ENCODE data around the gene PRKAR2B. TPM values are rescaled to one million over a fixed set of nuclear protein-coding genes. Genes with fewer than 3 reads are reported as not detected.

Gene PRKAR2B
- polyA plus RNA-seq, 1 of the 3 experiments (the other 2 are of a cell fraction), result 17.3 TPM

- ChIA-PET POLR2A (no interaction called here), CTCF (interaction anchor here (1.5 to 6.3 kb wide), 2 partner anchors 11 to 21 kb away, joined by 3 to 77 read pairs; no protein-coding TSS in a partner anchor)
- H3K9ac ChIP-seq, result no peak overlapping the region
- H3K79me2 ChIP-seq (ENCODE audit: insufficient read depth), result peaks cover 66% of the 10 kb centered on the region
- H3K27me3 ChIP-seq (ENCODE audit: insufficient read depth), result no peaks in the 10 kb centered on the region
- H2AFZ ChIP-seq (ENCODE audit: low read depth), result no peak overlapping the region
- H3K4me1 ChIP-seq (ENCODE audit: control insufficient read depth in 1 of 2, insufficient read depth in 2 of 2, low read depth in 1 of 2, low read length in 1 of 2), result peaks cover 0 to 13% of the 10 kb centered on the region in 2 experiments; a peak in 2 of 4 replicates
- peaks cover 9 to 11% of the 10 kb centered on the region in 2 experiments for H3K36me3 ChIP-seq (replicated peaks in 1 of 2; ENCODE audit: control insufficient read depth in 1 of 2, insufficient read depth in 2 of 2, low read length in 1 of 2)
- H3K4me2 ChIP-seq, result no peak overlapping the region
- no peaks in the 10 kb centered on the region for H3K9me3 ChIP-seq
- H3K9me2 ChIP-seq, result no peaks in the 10 kb centered on the region
- no peak for TF ChIP-seq FOXJ3 (CRISPR knock-in tag; IDR thresholded peaks at IDR 0.05)
- H3F3A ChIP-seq (replicated peaks; ENCODE audit: insufficient read depth), result peaks cover 21% of the 10 kb centered on the region
- no peak overlapping the region for H3K4me3 ChIP-seq (ENCODE audit: low read depth in 2 of 2, low read length in 1 of 2)
- no peak for DNase-seq
- H4K20me1 ChIP-seq (ENCODE audit: insufficient read depth), result peaks cover 64% of the 10 kb centered on the region
- 96% methylated on average over 12 of the region's 12 CpGs for WGBS (ENCODE audit: low lambda C conversion rate)
- H3K27ac ChIP-seq (ENCODE audit: low read depth in 2 of 2, low read length in 1 of 2), result no peak overlapping the region
Observed at GRCh38 chr7:107171496-107171895, 127.0 kb downstream of the PRKAR2B start.

- TF ChIP-seq USF1 (IDR thresholded peaks at IDR 0.05; ENCODE audit: borderline replicate concordance, low read depth) (no peak), CHD2 (IDR thresholded peaks at IDR 0.05; ENCODE audit: low read length, partially characterized antibody) (no peak), YY1 (IDR thresholded peaks at IDR 0.05; ENCODE audit: low read depth) (no peak), TCF12 (IDR thresholded peaks at IDR 0.05) (no peak), SIN3A (IDR thresholded peaks at IDR 0.05; ENCODE audit: borderline replicate concordance, low read depth, low read length) (no peak), EZH2phosphoT487 (IDR thresholded peaks at IDR 0.05; ENCODE audit: borderline replicate concordance, low read depth) (no peak), CTCF (IDR thresholded peaks at IDR 0.05) (no peak), GABPA (IDR thresholded peaks at IDR 0.05; ENCODE audit: low read depth) (no peak), RFX5 (IDR thresholded peaks at IDR 0.05; ENCODE audit: low read length) (no peak), TAF1 (IDR thresholded peaks at IDR 0.05; ENCODE audit: borderline replicate concordance, low read depth, low read length) (no peak), FOSL2 (IDR thresholded peaks at IDR 0.05; ENCODE audit: borderline replicate concordance, low read depth) (no peak), RCOR1 (IDR thresholded peaks at IDR 0.05; ENCODE audit: low read length) (no peak)
- TF ChIP-seq, protein P1, sequence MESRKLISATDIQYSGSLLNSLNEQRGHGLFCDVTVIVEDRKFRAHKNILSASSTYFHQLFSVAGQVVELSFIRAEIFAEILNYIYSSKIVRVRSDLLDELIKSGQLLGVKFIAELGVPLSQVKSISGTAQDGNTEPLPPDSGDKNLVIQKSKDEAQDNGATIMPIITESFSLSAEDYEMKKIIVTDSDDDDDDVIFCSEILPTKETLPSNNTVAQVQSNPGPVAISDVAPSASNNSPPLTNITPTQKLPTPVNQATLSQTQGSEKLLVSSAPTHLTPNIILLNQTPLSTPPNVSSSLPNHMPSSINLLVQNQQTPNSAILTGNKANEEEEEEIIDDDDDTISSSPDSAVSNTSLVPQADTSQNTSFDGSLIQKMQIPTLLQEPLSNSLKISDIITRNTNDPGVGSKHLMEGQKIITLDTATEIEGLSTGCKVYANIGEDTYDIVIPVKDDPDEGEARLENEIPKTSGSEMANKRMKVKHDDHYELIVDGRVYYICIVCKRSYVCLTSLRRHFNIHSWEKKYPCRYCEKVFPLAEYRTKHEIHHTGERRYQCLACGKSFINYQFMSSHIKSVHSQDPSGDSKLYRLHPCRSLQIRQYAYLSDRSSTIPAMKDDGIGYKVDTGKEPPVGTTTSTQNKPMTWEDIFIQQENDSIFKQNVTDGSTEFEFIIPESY (IDR thresholded peaks at IDR 0.05; ENCODE audit: borderline replicate concordance, low read depth), result no peak
- Histone ChIP-seq H3K36me3 (replicated peaks in 1 of 2; ENCODE audit: control insufficient read depth in 1 of 2, insufficient read depth in 2 of 2, low read length in 1 of 2) (peaks cover 9 to 16% of the 10 kb centered on the region in 2 experiments), H3K4me3 (ENCODE audit: low read depth in 2 of 2, low read length in 1 of 2) (no peak overlapping the region), H3K9me2 (no peaks in the 10 kb centered on the region), H2AFZ (ENCODE audit: low read depth) (no peak overlapping the region), H3F3A (replicated peaks; ENCODE audit: insufficient read depth) (peaks cover 17% of the 10 kb centered on the region), H4K20me1 (ENCODE audit: insufficient read depth) (peaks cover 74% of the 10 kb centered on the region), H3K4me2 (no peak overlapping the region), H3K27ac (ENCODE audit: low read depth in 2 of 2, low read length in 1 of 2) (no peak overlapping the region), H3K9me3 (no peaks in the 10 kb centered on the region), H3K4me1 (ENCODE audit: control insufficient read depth in 1 of 2, insufficient read depth in 2 of 2, low read depth in 1 of 2, low read length in 1 of 2) (peaks cover 0 to 10% of the 10 kb centered on the region in 2 experiments; a peak in 2 of 4 replicates), H3K9ac (no peak overlapping the region), H3K27me3 (ENCODE audit: insufficient read depth) (no peaks in the 10 kb centered on the region), H3K79me2 (ENCODE audit: insufficient read depth) (peaks cover 76% of the 10 kb centered on the region)
- 82% methylated on average over 4 of the region's 4 CpGs for WGBS (ENCODE audit: low lambda C conversion rate)
- ChIA-PET CTCF (interaction anchor here (1.5 to 6.3 kb wide), 3 partner anchors 10 to 23 kb away, joined by 3 to 77 read pairs (median 5); no protein-coding TSS in a partner anchor), POLR2A (no interaction called here)
- DNase-seq, result no peak
Observed at GRCh38 chr7:107172276-107173032, 127.9 kb downstream of the PRKAR2B start.

Measured in SK-N-SH (cell line).